ENCODE results near the gene FGF2.

Gene FGF2

DNA sequence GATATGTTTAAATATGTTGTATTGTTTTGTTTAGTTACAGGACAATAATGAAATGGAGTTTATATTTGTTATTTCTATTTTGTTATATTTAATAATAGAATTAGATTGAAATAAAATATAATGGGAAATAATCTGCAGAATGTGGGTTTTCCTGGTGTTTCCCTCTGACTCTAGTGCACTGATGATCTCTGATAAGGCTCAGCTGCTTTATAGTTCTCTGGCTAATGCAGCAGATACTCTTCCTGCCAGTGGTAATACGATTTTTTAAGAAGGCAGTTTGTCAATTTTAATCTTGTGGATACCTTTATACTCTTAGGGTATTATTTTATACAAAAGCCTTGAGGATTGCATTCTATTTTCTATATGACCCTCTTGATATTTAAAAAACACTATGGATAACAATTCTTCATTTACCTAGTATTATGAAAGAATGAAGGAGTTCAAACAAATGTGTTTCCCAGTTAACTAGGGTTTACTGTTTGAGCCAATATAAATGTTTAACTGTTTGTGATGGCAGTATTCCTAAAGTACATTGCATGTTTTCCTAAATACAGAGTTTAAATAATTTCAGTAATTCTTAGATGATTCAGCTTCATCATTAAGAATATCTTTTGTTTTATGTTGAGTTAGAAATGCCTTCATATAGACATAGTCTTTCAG, 68.8 kb downstream of the FGF2 start:
- 100% methylated on average over 1 of the region's 1 CpG for WGBS
- H3K9ac ChIP-seq (ENCODE audit: low read depth, low read length), result no peak overlapping the region
- no peak overlapping the region for H3K27ac ChIP-seq (ENCODE audit: low read depth, low read length)
- no peaks in the 10 kb centered on the region for H3K27me3 ChIP-seq (ENCODE audit: insufficient read depth, low read length)
- H3K36me3 ChIP-seq (ENCODE audit: insufficient read depth, low read length), result peaks cover 76% of the 10 kb centered on the region
- no peaks in the 10 kb centered on the region for H3K9me3 ChIP-seq (ENCODE audit: insufficient read depth, low read depth, low read length)
- H3K4me3 ChIP-seq (ENCODE audit: low read length), result no peak overlapping the region
- peaks cover 3% of the 10 kb centered on the region; the same call in 1 of the 2 replicates for H3K4me1 ChIP-seq (ENCODE audit: insufficient read depth, low read length)

DNA sequence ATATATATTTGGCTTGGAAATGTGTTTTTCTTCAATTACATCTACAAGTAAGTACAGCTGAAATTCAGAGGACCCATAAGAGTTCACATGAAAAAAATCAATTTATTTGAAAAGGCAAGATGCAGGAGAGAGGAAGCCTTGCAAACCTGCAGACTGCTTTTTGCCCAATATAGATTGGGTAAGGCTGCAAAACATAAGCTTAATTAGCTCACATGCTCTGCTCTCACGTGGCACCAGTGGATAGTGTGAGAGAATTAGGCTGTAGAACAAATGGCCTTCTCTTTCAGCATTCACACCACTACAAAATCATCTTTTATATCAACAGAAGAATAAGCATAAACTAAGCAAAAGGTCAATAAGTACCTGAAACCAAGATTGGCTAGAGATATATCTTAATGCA, 69.6 kb downstream of the FGF2 start:
- WGBS, result no CpG with 5 or more reads among the region's 1 CpG
- H3K9me3 ChIP-seq (ENCODE audit: insufficient read depth, low read depth, low read length), result no peaks in the 10 kb centered on the region
- peaks cover 3% of the 10 kb centered on the region; the same call in 1 of the 2 replicates for H3K4me1 ChIP-seq (ENCODE audit: insufficient read depth, low read length)
- H3K4me3 ChIP-seq (ENCODE audit: low read length), result no peak overlapping the region
- H3K9ac ChIP-seq (ENCODE audit: low read depth, low read length), result no peak overlapping the region
- no peaks in the 10 kb centered on the region for H3K27me3 ChIP-seq (ENCODE audit: insufficient read depth, low read length)
- peaks cover 71% of the 10 kb centered on the region for H3K36me3 ChIP-seq (ENCODE audit: insufficient read depth, low read length)
- H3K27ac ChIP-seq (ENCODE audit: low read depth, low read length), result no peak overlapping the region

DNA sequence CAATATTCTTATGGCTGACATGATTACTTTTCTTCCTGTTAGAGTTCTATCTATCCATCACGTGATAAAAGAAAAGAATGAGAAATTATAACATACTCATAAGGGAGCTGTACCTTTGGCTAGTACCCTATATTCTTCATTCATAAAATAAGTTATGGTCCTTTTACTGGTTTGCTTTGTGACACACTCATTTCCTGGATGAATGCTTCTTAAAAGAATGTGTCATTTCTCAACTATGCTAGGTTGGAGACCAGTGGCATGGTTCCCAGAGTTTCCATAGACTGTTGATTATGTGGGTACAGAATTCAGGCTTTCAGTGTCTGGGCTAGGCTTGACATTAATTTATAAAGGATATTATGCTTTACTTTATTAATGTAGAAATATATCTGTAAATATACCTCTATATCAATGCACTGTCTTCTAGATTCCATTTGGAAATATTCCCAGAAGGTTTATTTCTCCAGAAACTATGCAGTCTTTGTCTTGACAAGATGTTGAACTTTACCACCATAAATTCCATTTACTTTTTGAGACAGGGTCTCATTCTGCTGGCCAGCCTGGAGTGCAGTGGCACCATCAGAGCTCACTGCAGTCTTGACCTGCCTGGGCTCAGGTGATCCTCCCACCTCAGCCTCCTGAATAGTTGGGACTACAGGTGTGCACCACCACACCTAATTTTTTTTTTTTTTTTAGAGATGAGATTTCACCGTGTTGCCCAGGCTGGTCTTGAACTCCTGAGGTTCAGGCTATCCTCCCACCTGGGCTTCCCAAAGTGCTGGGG, 71.9 kb downstream of the FGF2 start:
- Histone ChIP-seq H3K36me3 (ENCODE audit: insufficient read depth, low read length) (peaks cover 48% of the 10 kb centered on the region), H3K27ac (ENCODE audit: low read depth, low read length) (no peak overlapping the region), H3K4me1 (ENCODE audit: insufficient read depth, low read length) (peaks cover 10% of the 10 kb centered on the region; the same call in 1 of the 2 replicates), H3K9ac (ENCODE audit: low read depth, low read length) (no peak overlapping the region), H3K27me3 (ENCODE audit: insufficient read depth, low read length) (no peaks in the 10 kb centered on the region), H3K4me3 (ENCODE audit: low read length) (no peak overlapping the region), H3K9me3 (ENCODE audit: insufficient read depth, low read depth, low read length) (no peaks in the 10 kb centered on the region)
- WGBS, result 100% methylated on average over 1 of the region's 2 CpGs

DNA sequence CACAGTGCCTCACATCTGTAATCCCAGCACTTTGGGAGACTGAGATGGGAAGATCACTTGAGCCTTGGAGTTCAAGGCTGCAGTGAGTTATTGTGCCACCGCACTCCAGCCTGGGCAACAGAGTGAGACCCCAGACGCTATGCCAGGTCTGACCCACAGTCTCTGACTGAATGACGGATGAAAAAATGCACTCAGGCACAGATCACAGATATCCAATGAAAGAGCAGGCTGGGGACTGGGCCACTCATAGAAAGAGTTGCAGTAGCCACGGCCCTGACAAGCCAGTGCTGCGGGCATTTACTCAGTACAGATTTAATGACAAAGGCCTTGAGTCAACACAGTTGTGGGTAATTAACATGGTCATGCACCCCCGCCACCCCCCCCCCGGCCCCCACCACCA, 73.1 kb downstream of the FGF2 start:
- Histone ChIP-seq H3K36me3 (ENCODE audit: insufficient read depth, low read length) (peaks cover 38% of the 10 kb centered on the region), H3K4me3 (ENCODE audit: low read length) (no peak overlapping the region), H3K9me3 (ENCODE audit: insufficient read depth, low read depth, low read length) (no peaks in the 10 kb centered on the region), H3K4me1 (ENCODE audit: insufficient read depth, low read length) (peaks cover 11% of the 10 kb centered on the region; the same call in 1 of the 2 replicates), H3K27ac (ENCODE audit: low read depth, low read length) (no peak overlapping the region), H3K9ac (ENCODE audit: low read depth, low read length) (no peak overlapping the region), H3K27me3 (ENCODE audit: insufficient read depth, low read length) (no peaks in the 10 kb centered on the region)
- 82% methylated on average over 5 of the region's 7 CpGs for WGBS

DNA sequence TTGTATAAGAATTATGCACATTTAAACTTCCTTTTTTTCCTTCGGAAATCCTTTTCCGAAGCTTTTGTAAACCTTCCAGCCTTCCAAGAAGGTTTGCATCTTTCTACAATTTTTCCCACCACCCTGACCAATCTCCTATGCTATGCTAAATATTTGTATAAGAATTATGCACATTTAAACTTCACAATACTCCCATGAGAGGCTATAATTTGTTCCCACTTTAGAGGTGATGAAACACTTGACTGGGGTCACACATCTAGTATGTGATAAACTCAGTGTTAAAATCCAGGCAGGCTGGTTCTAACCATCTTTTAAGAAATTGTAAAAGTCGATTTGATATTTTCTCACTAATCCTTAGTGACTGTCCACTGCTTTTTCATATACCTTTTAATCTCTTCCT, 73.7 kb downstream of the FGF2 start:
- peaks cover 32% of the 10 kb centered on the region for H3K36me3 ChIP-seq (ENCODE audit: insufficient read depth, low read length)
- no peak overlapping the region for H3K9ac ChIP-seq (ENCODE audit: low read depth, low read length)
- H3K4me1 ChIP-seq (ENCODE audit: insufficient read depth, low read length), result peaks cover 11% of the 10 kb centered on the region; the same call in 1 of the 2 replicates
- no peaks in the 10 kb centered on the region for H3K9me3 ChIP-seq (ENCODE audit: insufficient read depth, low read depth, low read length)
- H3K27me3 ChIP-seq (ENCODE audit: insufficient read depth, low read length), result no peaks in the 10 kb centered on the region
- no peak overlapping the region for H3K27ac ChIP-seq (ENCODE audit: low read depth, low read length)
- H3K4me3 ChIP-seq (ENCODE audit: low read length), result no peak overlapping the region
- WGBS, result 92% methylated on average over 3 of the region's 3 CpGs

DNA sequence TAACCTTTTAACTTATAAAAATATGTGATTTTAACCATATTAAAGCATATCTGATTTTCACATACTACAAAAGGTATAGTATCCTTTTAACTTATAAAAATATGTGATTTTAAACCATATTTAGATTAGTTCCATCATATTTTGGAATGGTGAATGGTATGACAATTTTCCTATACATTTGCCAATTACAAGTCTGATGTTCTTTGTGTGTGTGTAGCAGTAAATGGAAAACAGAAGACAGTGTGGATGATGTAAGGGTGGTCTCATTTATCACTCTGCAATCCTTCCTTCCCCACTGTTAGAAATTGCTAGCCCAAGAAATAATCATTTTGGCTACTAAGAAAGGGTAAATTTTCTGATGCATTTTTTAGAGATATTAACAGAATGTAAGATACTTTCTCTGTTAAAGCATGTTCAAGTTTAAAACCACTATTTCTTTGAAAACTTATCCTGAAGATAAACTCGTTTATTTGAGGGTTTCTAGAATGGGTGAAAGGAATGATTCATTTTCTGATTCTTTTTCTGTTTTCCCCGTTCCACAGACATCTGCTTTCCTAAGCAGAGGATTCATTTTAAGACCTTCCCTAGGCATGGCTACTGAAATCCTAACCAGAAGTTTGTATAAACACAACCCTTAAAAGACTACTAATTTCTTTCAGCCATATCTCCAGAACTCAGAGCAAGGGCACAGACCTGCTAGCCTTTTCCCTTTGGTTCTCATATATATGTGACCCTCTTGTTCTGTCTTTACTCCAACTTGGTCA, 74.8 kb downstream of the FGF2 start:
- H3K9me3 ChIP-seq (ENCODE audit: insufficient read depth, low read depth, low read length), result no peaks in the 10 kb centered on the region
- WGBS, result 91% methylated on average over 2 of the region's 2 CpGs
- H3K4me1 ChIP-seq (ENCODE audit: insufficient read depth, low read length), result peaks cover 11% of the 10 kb centered on the region; the same call in 1 of the 2 replicates
- H3K9ac ChIP-seq (ENCODE audit: low read depth, low read length), result no peak overlapping the region
- H3K36me3 ChIP-seq (ENCODE audit: insufficient read depth, low read length), result peaks cover 21% of the 10 kb centered on the region
- no peaks in the 10 kb centered on the region for H3K27me3 ChIP-seq (ENCODE audit: insufficient read depth, low read length)
- H3K4me3 ChIP-seq (ENCODE audit: low read length), result no peak overlapping the region
- no peak overlapping the region for H3K27ac ChIP-seq (ENCODE audit: low read depth, low read length)

DNA sequence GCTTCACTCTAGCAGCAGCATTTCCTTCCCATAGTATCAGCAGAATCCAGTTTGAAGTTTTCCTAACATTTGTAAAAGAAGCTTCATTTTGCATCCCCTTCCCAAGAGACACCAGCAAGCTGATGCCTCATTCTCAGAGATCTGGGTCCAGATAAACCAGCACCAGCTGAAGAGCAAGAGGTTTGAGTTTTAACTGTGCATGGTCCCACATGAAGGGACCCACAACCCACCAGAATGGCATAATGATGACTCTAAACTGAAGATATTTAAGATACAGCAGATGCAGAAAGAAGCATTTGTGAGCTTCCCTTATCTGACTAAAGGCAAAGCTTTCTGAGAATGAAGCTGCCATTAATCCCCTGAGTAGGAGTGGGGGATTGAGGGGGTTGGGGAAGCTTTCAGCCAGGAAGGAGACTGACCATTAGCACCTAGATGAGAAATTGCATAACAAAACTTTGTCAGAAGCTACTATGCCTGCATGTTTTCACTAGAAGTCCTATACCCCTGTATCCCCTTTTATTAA, 77.2 kb downstream of the FGF2 start:
- no peak overlapping the region for H3K4me3 ChIP-seq (ENCODE audit: low read length)
- H3K4me1 ChIP-seq (ENCODE audit: insufficient read depth, low read length), result peaks cover 11% of the 10 kb centered on the region; the same call in 1 of the 2 replicates
- peak overlapping the region; percentile 2; the same call in 1 of the 2 replicates for H3K27ac ChIP-seq (ENCODE audit: low read depth, low read length)
- H3K36me3 ChIP-seq (ENCODE audit: insufficient read depth, low read length), result peaks cover 3% of the 10 kb centered on the region; the same call in 1 of the 2 replicates
- H3K9ac ChIP-seq (ENCODE audit: low read depth, low read length), result no peak overlapping the region
- no peaks in the 10 kb centered on the region for H3K9me3 ChIP-seq (ENCODE audit: insufficient read depth, low read depth, low read length)
- no peaks in the 10 kb centered on the region for H3K27me3 ChIP-seq (ENCODE audit: insufficient read depth, low read length)

DNA sequence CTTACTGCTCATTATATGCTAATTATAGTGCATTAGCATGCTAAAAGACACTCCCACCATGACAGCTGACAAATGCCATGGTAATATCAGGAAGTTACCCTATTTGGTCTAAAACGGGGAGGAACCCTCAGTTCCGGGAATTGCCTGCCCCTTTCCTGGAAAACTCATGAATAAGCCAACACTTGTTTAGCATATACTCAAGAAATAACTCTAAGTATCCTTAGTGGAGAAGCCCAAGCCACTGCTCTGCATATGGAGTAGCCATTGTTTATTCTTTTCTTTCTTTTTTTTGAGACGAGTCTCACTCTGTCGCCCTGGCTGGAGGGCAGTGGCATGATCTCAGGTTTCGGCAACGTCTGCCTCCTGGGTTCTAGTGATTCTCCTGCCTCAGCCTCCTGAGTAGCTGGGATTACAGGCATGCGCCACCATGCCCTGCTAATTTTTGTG, 80.3 kb downstream of the FGF2 start:
- Histone ChIP-seq H3K27ac (ENCODE audit: low read depth, low read length) (no peak overlapping the region), H3K9ac (ENCODE audit: low read depth, low read length) (no peak overlapping the region), H3K36me3 (ENCODE audit: insufficient read depth, low read length) (peaks cover 4% of the 10 kb centered on the region; the same call in 1 of the 2 replicates), H3K9me3 (ENCODE audit: insufficient read depth, low read depth, low read length) (no peaks in the 10 kb centered on the region), H3K27me3 (ENCODE audit: insufficient read depth, low read length) (no peaks in the 10 kb centered on the region), H3K4me3 (ENCODE audit: low read length) (no peak overlapping the region), H3K4me1 (ENCODE audit: insufficient read depth, low read length) (peaks cover 11% of the 10 kb centered on the region; the same call in 1 of the 2 replicates)
- 91% methylated on average over 7 of the region's 7 CpGs for WGBS

DNA sequence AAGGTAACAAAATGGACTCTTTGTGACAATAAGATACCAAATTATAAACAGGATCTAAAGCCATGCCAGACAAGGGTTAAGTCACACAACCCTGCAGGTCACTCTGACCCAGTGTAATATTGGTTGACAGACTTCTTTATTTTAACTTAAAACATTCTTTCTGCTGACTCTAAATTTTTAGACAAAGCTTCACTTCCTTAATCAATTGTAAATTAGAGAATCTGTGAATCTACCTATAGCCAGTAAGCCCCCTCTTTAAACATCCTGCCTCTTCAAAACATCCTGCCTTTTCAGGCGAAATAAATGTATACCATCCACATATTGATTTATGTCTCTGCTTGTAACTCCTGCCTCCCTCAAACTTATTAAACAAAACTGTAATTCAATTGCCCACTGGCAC, 81.6 kb downstream of the FGF2 start:
- Histone ChIP-seq H3K27ac (ENCODE audit: low read depth, low read length) (no peak overlapping the region), H3K27me3 (ENCODE audit: insufficient read depth, low read length) (no peaks in the 10 kb centered on the region), H3K9ac (ENCODE audit: low read depth, low read length) (no peak overlapping the region), H3K4me3 (ENCODE audit: low read length) (no peak overlapping the region), H3K4me1 (ENCODE audit: insufficient read depth, low read length) (peaks cover 8% of the 10 kb centered on the region; the same call in 1 of the 2 replicates), H3K9me3 (ENCODE audit: insufficient read depth, low read depth, low read length) (no peaks in the 10 kb centered on the region), H3K36me3 (ENCODE audit: insufficient read depth, low read length) (peaks cover 4% of the 10 kb centered on the region; the same call in 1 of the 2 replicates)
- WGBS, result 91% methylated on average over 1 of the region's 1 CpG

DNA sequence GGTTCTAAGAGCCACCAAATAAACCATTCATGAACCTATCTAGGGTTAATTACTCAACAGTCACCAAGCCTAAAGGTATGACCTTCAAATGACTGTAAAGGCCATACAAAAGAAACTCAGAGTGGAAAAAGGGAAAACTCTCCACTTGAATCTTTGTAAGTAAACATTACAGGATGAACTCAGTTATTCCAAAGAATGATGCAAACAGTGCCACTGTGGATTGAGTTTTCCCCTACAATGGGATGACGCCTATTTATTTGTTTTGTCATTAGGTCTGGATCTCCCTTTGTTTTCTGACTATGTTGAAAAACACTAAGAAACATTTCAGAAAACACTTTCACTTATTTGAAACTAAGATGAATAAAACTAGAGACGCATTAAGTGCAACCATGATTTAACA, 83.1 kb downstream of the FGF2 start:
- Histone ChIP-seq H3K36me3 (ENCODE audit: insufficient read depth, low read length) (peaks cover 12% of the 10 kb centered on the region), H3K27me3 (ENCODE audit: insufficient read depth, low read length) (no peaks in the 10 kb centered on the region), H3K4me3 (ENCODE audit: low read length) (no peak overlapping the region), H3K4me1 (ENCODE audit: insufficient read depth, low read length) (0 out of 2 replicates have a peak, but pooled peaks cover 4% of the 10 kb centered on the region), H3K9me3 (ENCODE audit: insufficient read depth, low read depth, low read length) (no peaks in the 10 kb centered on the region), H3K27ac (ENCODE audit: low read depth, low read length) (no peak overlapping the region), H3K9ac (ENCODE audit: low read depth, low read length) (no peak overlapping the region)
- 63% methylated on average over 2 of the region's 2 CpGs for WGBS
